OCI-LY3 (cell line): Measurements from ENCODE around the gene ZYG11B.

Source experiments
- CTCF ChIP-seq: fragments of 200-600, 300-600 bp; sonication (generic); IDR thresholded peaks from 2 replicates; pipeline ENCODE4 v1.5.1; 2014; ENCODE audit warnings: antibody characterized with exemption, low read length, low read depth
- EZH2phosphoT487 ChIP-seq: fragments of 200-600 bp; shearing (Covaris generic); IDR thresholded peaks from 2 replicates; pipeline ENCODE4 v1.6.1; 2018; ENCODE audit warnings: antibody characterized with exemption, mixed run types, low read depth

DNA sequence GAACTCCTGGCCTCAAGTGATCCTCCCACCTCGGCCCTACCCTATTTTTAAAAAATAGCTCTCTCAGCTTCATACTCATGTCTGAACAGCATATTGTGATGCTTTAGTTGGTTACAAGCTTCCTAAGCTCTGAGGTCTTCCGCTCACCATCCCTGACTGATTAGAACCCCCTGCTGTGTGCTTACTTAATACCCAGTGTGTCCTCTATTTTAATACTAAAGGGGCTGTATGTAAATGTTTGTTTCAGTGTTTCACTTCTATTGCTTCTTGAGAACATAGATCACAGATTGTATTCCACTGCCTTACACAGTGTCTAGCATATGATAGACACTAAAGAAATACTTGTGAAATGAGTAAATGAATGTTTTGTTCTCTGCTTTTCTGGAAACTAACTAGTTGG is 29.8 kb downstream of the ZYG11B start:
- no peak for TF ChIP-seq CTCF
- TF ChIP-seq EZH2phosphoT487, result no peak
